OCI-LY1 (cell line): ENCODE measurements around the gene NLRP4.

Experiments used
- H2AFZ ChIP-seq: fragments of 200-600 bp; sonication (generic), shearing (Covaris generic); 2 replicates; pipeline ENCODE4 v1.6.0; 2014; ENCODE audit warnings: antibody characterized with exemption, mild to moderate bottlenecking, low read length
- H3F3A ChIP-seq: fragments of 200-600 bp; sonication (generic), shearing (Covaris generic); 2 replicates; pipeline ENCODE4 v1.6.0; 2014; ENCODE audit warnings: mild to moderate bottlenecking, antibody characterized with exemption, low read length, moderate library complexity; ENCODE audit not compliant: insufficient read depth
- H3K27ac ChIP-seq: fragments of 200-600 bp; sonication (generic); 2 replicates; pipeline ENCODE4 v1.5.1; 2014; ENCODE audit warnings: low read length, mixed run types, mild to moderate bottlenecking, low read depth; ENCODE audit not compliant: poor library complexity, severe bottlenecking
- H3K27me3 ChIP-seq: fragments of 200-600 bp; sonication (generic); 2 replicates; pipeline ENCODE4 v1.6.0; 2014; ENCODE audit warnings: antibody characterized with exemption, mild to moderate bottlenecking, low read length, moderate library complexity; ENCODE audit not compliant: insufficient read depth
- H3K36me3 ChIP-seq: fragments of 200-600 bp; sonication (generic); 2 replicates; pipeline ENCODE4 v1.6.1; 2014; ENCODE audit warnings: mild to moderate bottlenecking, antibody characterized with exemption, low read length, moderate library complexity, mixed read lengths; ENCODE audit not compliant: insufficient read depth
- H3K4me1 ChIP-seq: fragments of 200-600 bp; sonication (generic); 2 replicates; pipeline ENCODE4 v1.5.1; 2014; ENCODE audit warnings: mild to moderate bottlenecking, low read length, moderate library complexity; ENCODE audit not compliant: insufficient read depth, severe bottlenecking
- H3K4me2 ChIP-seq: fragments of 200-600 bp; sonication (generic), shearing (Covaris generic); 2 replicates; pipeline ENCODE4 v1.6.1; 2014; ENCODE audit warnings: low read length
- H3K4me3 ChIP-seq: fragments of 200-600 bp; sonication (generic); 2 replicates; pipeline ENCODE4 v1.5.1; 2014; ENCODE audit warnings: low read length, low read depth, mild to moderate bottlenecking, mixed read lengths; ENCODE audit not compliant: poor library complexity, severe bottlenecking
- H3K79me2 ChIP-seq: fragments of 200-600 bp; shearing (Covaris generic); 2 replicates; pipeline ENCODE4 v1.6.1; 2016; ENCODE audit warnings: mixed run types, low read length, mixed read lengths; ENCODE audit not compliant: insufficient read depth
- H3K9ac ChIP-seq: fragments of 200-600 bp; sonication (generic), shearing (Covaris generic); 2 replicates; pipeline ENCODE4 v1.6.1; 2014; ENCODE audit warnings: mild to moderate bottlenecking, low read length, mixed read lengths
- H3K9me2 ChIP-seq: fragments of 200-600 bp; sonication (generic), shearing (Covaris generic); 2 replicates; pipeline ENCODE4 v1.6.1; 2014; ENCODE audit warnings: low read depth, mild to moderate bottlenecking, low read length, mixed read lengths
- H3K9me3 ChIP-seq: fragments of 200-600 bp; shearing (Covaris generic); 2 replicates; pipeline ENCODE4 v1.6.1; 2014; ENCODE audit warnings: low read length, mixed read lengths
- H4K20me1 ChIP-seq: fragments of 200-600 bp; sonication (generic), shearing (Covaris generic); 2 replicates; pipeline ENCODE4 v1.6.0; 2016; ENCODE audit warnings: mild to moderate bottlenecking, low read length; ENCODE audit not compliant: insufficient read depth
- EZH2 ChIP-seq: fragments of 200-600 bp; sonication (generic), shearing (Covaris generic); IDR thresholded peaks from 2 replicates; pipeline ENCODE4 v1.8.0; 2017; ENCODE audit warnings: borderline replicate concordance, mixed run types, mild to moderate bottlenecking, antibody characterized with exemption, low read length, moderate library complexity, mixed read lengths
- TF ChIP-seq, protein P1 (sequence below): fragments of 200-600 bp; sonication (generic), shearing (Covaris generic); IDR thresholded peaks from 2 replicates; pipeline ENCODE4 v1.5.1; 2017; ENCODE audit warnings: mild to moderate bottlenecking, antibody characterized with exemption, low read length, moderate library complexity, mixed read lengths

NLRP4 gene

GRCh38 chr19:55870736-55871135 lies 34.4 kb downstream of the NLRP4 start:
- no peaks in the 10 kb centered on the region for H3K4me1 ChIP-seq
- H3F3A ChIP-seq, result no peaks in the 10 kb centered on the region
- H3K79me2 ChIP-seq, result no peaks in the 10 kb centered on the region
- no peak for TF ChIP-seq EZH2
- TF ChIP-seq, protein P1, sequence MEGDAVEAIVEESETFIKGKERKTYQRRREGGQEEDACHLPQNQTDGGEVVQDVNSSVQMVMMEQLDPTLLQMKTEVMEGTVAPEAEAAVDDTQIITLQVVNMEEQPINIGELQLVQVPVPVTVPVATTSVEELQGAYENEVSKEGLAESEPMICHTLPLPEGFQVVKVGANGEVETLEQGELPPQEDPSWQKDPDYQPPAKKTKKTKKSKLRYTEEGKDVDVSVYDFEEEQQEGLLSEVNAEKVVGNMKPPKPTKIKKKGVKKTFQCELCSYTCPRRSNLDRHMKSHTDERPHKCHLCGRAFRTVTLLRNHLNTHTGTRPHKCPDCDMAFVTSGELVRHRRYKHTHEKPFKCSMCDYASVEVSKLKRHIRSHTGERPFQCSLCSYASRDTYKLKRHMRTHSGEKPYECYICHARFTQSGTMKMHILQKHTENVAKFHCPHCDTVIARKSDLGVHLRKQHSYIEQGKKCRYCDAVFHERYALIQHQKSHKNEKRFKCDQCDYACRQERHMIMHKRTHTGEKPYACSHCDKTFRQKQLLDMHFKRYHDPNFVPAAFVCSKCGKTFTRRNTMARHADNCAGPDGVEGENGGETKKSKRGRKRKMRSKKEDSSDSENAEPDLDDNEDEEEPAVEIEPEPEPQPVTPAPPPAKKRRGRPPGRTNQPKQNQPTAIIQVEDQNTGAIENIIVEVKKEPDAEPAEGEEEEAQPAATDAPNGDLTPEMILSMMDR, result no peak
- no peaks in the 10 kb centered on the region for H4K20me1 ChIP-seq
- no peak overlapping the region for H3K9ac ChIP-seq
- no peak overlapping the region for H3K27ac ChIP-seq
- no peaks in the 10 kb centered on the region for H3K36me3 ChIP-seq
- no peak overlapping the region for H2AFZ ChIP-seq
- H3K9me3 ChIP-seq, result no peaks in the 10 kb centered on the region
- H3K9me2 ChIP-seq, result no peaks in the 10 kb centered on the region
- no peaks in the 10 kb centered on the region for H3K27me3 ChIP-seq
- H3K4me3 ChIP-seq, result no peak overlapping the region
- H3K4me2 ChIP-seq, result no peak overlapping the region

- no peak overlapping the region for H3K27ac ChIP-seq
- TF ChIP-seq, protein P1, result no peak
- no peak for TF ChIP-seq EZH2
Measured at GRCh38 chr19:55877211-55877610, 40.9 kb downstream of the NLRP4 start.

DNA sequence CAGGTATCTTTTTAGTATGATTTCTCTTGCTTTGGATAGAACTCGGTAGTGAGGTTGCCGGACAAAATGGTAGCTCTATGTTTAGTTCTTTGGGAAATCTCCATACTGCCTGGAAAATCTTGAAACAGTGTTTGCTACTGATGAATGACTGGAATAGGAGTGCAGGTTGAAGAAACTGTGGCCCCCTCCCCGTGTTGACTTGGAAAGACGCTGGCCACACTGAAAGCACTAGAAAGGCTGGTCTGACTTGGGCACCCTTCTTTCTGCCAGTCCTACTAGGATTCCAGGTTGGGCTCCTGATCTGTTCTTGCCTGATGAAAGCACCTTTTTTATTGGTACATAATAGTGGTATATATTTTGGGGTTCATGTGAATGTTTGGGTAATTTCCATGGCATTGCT lies 46.3 kb downstream of the NLRP4 start:
- Histone ChIP-seq H3K36me3 (no peaks in the 10 kb centered on the region), H3K27me3 (0 out of 2 replicates have a peak, but pooled peaks cover under 1% of the 10 kb centered on the region), H3K79me2 (no peaks in the 10 kb centered on the region), H2AFZ (no peak overlapping the region), H3K4me1 (no peaks in the 10 kb centered on the region), H3K4me3 (no peak overlapping the region), H3K4me2 (no peak overlapping the region), H4K20me1 (no peaks in the 10 kb centered on the region), H3K9ac (no peak overlapping the region), H3K9me3 (no peaks in the 10 kb centered on the region), H3K9me2 (no peaks in the 10 kb centered on the region), H3F3A (no peaks in the 10 kb centered on the region), H3K27ac (no peak overlapping the region)
- TF ChIP-seq, protein P1, result no peak
- no peak for TF ChIP-seq EZH2

More at GRCh38 chr19:55877211-55877610, 40.9 kb downstream of the NLRP4 start:
- Histone ChIP-seq H3K4me2 (no peak overlapping the region), H3K9me3 (no peaks in the 10 kb centered on the region), H4K20me1 (no peaks in the 10 kb centered on the region), H3K27me3 (0 out of 2 replicates have a peak, but pooled peaks cover 5% of the 10 kb centered on the region), H3K79me2 (no peaks in the 10 kb centered on the region), H3K36me3 (no peaks in the 10 kb centered on the region), H3K4me1 (no peaks in the 10 kb centered on the region), H2AFZ (no peak overlapping the region), H3K9me2 (no peaks in the 10 kb centered on the region), H3K4me3 (no peak overlapping the region), H3F3A (no peaks in the 10 kb centered on the region), H3K9ac (no peak overlapping the region)
